ENCODE data around the gene RCOR3. TPM values are rescaled to one million over a fixed set of nuclear protein-coding genes. Genes with fewer than 3 reads are reported as not detected.
"Not testable (repeated sequence)": the region's sequence is repeated elsewhere in the genome, so short reads cannot be mapped to it uniquely, and the experiment has no call there.

Gene RCOR3
- polyA plus RNA-seq, 3 donors = 15.6 to 20.7 (median 16.1) TPM

GRCh38 chr1:211318576-211319280 lies 59.6 kb downstream of the RCOR3 start:
- no peak overlapping the region for H3K27ac ChIP-seq (ENCODE audit: low read depth, low read length)

GRCh38 chr1:211319892-211320291 lies 60.7 kb downstream of the RCOR3 start:
- no peak overlapping the region for H3K27ac ChIP-seq (ENCODE audit: low read depth, low read length)

- H3K27ac ChIP-seq (ENCODE audit: low read depth, low read length) = no peak overlapping the region
- 73 to 82% (median 81%) methylated on average over 4 of the region's 4 CpGs for WGBS, 3 donors
These were observed 61.8 kb downstream of the RCOR3 start for GRCh38 chr1:211320980-211321379.

GRCh38 chr1:211321646-211322045 lies 62.5 kb downstream of the RCOR3 start:
- WGBS, 3 donors = 92 to 94% (median 93%) methylated on average over 7 of the region's 7 CpGs
- not testable (repeated sequence) for H3K27ac ChIP-seq (ENCODE audit: low read depth, low read length)

GRCh38 chr1:211323156-211324063 lies 64.2 kb downstream of the RCOR3 start:
- 23 to 24% (median 23%) methylated on average over 9 of the region's 9 CpGs for WGBS, 3 donors
- H3K27ac ChIP-seq (ENCODE audit: low read depth, low read length) = no peak overlapping the region

- 85 to 90% (median 85%) methylated on average over 12 of the region's 12 CpGs for WGBS, 3 donors
- no peak overlapping the region for H3K27ac ChIP-seq (ENCODE audit: low read depth, low read length)
These were observed 66.0 kb downstream of the RCOR3 start for GRCh38 chr1:211324992-211325775.

- H3K27ac ChIP-seq (ENCODE audit: low read depth, low read length) = no peak overlapping the region
- WGBS, 3 donors = 61 to 89% (median 81%) methylated on average over 8 of the region's 8 CpGs
These were observed 67.0 kb downstream of the RCOR3 start for GRCh38 chr1:211326140-211326527.

GRCh38 chr1:211326528-211327345 lies 67.6 kb downstream of the RCOR3 start, which contains the start of gene TRAF5:
TRAF5 (plus strand) TSS chr1:211326833; CDS start chr1:211353240, 26,407 bp downstream.
- H3K27ac ChIP-seq (ENCODE audit: low read depth, low read length) = peak within 1 kb of the TSS; percentile 23

GRCh38 chr1:211327346-211327921 lies 68.3 kb downstream of the RCOR3 start:
- whole genome bisulfite sequencing, 3 donors = 3 to 7% (median 3%) methylated on average over 16 of the region's 16 CpGs
- no peak overlapping the region for H3K27ac ChIP-seq (ENCODE audit: low read depth, low read length)

More at GRCh38 chr1:211326528-211327345, 67.6 kb downstream of the RCOR3 start, which contains the start of gene TRAF5:
- WGBS, 3 donors = 1 to 2% (median 1%) methylated on average over 64 to 91 of the region's 91 CpGs

GRCh38 chr1:211328084-211328694 lies 69.0 kb downstream of the RCOR3 start:
- WGBS, 3 donors = 56 to 89% (median 83%) methylated on average over 11 of the region's 11 CpGs
- no peak overlapping the region for H3K27ac ChIP-seq (ENCODE audit: low read depth, low read length)

GRCh38 chr1:211328866-211329475 lies 69.8 kb downstream of the RCOR3 start:
- WGBS, 3 donors = 54 to 84% (median 82%) methylated on average over 6 of the region's 6 CpGs
- H3K27ac ChIP-seq (ENCODE audit: low read depth, low read length) = no peak overlapping the region

- no peak overlapping the region for H3K27ac ChIP-seq (ENCODE audit: low read depth, low read length)
- 48 to 82% (median 79%) methylated on average over 4 of the region's 4 CpGs for WGBS, 3 donors
These were observed 70.6 kb downstream of the RCOR3 start for GRCh38 chr1:211329764-211330201.

GRCh38 chr1:211330282-211330936 lies 71.2 kb downstream of the RCOR3 start:
- H3K27ac ChIP-seq (ENCODE audit: low read depth, low read length) = no peak overlapping the region
- WGBS, 3 donors = 51 to 90% (median 89%) methylated on average over 8 of the region's 8 CpGs

- 88 to 98% (median 97%) methylated on average over 3 of the region's 3 CpGs for whole genome bisulfite sequencing, 3 donors
- H3K27ac ChIP-seq (ENCODE audit: low read depth, low read length) = no peak overlapping the region
These were observed 72.0 kb downstream of the RCOR3 start for GRCh38 chr1:211331011-211331709.

GRCh38 chr1:211332036-211332616 lies 73.0 kb downstream of the RCOR3 start:
- 61 to 65% (median 63%) methylated on average over 3 of the region's 3 CpGs for WGBS, 3 donors
- H3K27ac ChIP-seq (ENCODE audit: low read depth, low read length) = no peak overlapping the region

All from adipose tissue (tissue), 3 donors.